NOMO-1 treated with dmso at 0.1 percent for 144 hours (cell line): ENCODE data around the gene ETS2.
"Not testable (repeated sequence)": the region's sequence is repeated elsewhere in the genome, so short reads cannot be mapped to it uniquely, and the experiment has no call there.

Experiments
- DNase-seq: peaks from one replicate; lab custom pipeline; 2025; ENCODE audit not compliant: unreplicated experiment; lab: John Stamatoyannopoulos, UW

Gene ETS2

DNA sequence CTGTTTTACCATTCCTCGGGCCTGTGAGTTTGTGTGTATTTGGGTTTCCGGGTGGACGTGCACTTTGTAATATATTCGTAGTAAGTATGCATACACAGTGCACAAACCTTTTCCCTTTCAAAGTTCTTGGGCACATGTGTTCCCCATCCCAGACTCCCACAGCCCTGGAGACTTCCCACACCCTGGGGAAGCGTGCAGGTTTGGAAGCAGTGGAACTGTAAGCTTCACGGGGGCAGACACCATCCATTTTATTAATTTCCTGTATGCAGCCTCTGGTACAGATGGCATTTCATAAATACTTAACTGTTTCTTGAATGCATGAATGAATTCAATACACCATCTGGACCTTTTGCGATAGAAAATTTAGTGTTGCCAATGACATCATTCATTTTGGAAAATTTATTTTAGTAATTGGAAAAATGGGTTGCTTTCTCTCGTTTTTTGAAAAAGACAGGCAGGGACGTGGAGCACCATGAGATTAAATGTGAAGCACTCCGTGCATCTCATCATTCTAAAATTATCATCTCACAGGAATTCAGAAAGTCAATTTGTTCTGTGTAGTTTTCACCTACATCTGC is 10.8 kb downstream of the ETS2 start:
- no peak for DNase-seq

- DNase-seq: no peak
These were observed 11.9 kb downstream of the ETS2 start for GRCh38 chr21:38817371-38818324.

DNA sequence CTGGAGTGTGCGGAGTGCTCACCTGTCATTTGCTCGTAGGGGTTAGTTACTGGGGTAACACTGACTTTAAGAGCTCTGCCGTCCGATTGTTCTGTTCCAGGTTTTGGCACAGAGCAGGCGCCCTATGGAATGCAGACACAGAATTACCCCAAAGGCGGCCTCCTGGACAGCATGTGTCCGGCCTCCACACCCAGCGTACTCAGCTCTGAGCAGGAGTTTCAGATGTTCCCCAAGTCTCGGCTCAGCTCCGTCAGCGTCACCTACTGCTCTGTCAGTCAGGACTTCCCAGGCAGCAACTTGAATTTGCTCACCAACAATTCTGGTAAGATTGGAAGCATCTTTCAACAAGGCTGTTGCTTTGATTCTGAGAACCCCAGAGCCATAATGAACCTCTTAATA is 12.6 kb downstream of the ETS2 start:
- no peak for DNase-seq

DNA sequence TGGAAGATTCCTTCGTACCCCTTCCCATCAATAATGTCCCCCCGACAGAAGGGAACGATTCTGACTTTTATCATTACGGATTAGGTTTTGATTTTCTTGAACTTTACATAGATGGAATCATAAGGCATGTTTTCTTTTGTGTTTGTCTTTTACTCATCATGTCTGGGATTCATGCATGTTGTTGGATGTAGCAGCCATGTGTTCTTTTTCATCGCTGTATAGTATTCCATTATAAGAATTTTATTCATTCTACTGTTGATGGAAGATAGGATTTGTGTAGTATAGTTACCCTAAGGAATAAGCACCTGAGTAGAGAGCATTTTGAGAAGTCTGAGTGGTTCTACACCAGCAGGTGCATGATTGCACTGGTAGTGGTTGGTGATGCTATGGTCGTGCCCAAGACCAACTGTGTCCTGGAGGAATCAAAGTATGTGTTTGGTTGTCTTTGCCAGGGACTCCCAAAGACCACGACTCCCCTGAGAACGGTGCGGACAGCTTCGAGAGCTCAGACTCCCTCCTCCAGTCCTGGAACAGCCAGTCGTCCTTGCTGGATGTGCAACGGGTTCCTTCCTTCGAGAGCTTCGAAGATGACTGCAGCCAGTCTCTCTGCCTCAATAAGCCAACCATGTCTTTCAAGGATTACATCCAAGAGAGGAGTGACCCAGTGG is 13.5 kb downstream of the ETS2 start:
- no peak for DNase-seq

DNA sequence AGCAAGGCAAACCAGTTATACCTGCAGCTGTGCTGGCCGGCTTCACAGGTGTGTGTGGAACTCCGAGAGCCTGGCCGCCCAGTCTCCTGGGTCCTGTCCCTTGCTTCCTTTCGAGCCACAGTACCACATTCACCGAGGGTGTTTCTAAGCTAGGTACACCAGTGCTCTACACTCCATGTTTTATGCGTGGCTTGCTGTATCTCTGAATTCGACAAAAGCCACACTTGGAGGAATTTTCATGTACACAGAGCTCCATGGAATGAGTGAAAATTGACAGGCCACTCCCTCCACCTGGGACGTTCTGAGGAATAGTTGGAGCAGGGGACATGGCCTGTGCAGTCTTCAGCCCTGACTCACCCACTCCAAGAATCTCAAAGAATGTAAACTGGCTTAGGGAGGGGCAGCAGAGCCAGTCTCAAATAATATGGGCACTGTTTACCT is 14.0 kb downstream of the ETS2 start:
- no peak for DNase-seq

- DNase-seq: no peak
These were observed 14.9 kb downstream of the ETS2 start for GRCh38 chr21:38820471-38821239.

- no peak for DNase-seq
These were observed 15.5 kb downstream of the ETS2 start for GRCh38 chr21:38821248-38821647.

DNA sequence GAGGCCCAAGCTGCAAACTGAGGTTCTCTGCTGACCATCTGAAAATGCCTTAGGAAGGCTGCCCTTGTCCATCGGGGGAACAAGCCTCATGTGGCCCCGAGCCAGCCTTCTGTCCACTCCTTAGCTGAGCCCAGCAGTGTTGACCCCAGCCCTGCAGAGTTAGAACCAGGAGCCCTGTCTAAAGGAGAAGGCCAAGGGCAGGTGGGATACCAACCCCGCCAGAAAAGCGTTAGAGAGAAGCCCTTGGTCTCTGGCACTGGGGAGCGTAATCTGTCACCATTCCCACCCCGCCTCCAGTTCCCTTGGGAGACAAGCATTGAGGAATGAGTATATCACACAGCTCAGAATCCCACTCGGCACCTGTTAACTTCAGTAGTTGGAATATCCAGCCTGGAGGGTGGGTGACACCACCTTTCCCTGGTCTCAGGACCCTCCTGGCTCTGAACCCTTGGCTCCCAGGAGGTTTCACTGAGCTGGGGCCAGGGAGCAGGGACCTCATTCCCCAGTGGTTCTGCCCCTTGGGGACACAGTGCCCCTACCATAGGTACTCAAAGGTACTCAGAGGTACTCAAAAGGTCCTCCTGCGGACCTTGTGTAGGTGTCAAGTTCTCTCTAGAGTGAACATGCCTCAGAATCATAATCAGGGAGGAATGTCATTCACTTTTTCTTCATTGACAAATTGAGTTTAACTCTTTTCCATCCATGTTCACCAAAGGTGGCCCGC is 16.4 kb downstream of the ETS2 start:
- no peak for DNase-seq

DNA sequence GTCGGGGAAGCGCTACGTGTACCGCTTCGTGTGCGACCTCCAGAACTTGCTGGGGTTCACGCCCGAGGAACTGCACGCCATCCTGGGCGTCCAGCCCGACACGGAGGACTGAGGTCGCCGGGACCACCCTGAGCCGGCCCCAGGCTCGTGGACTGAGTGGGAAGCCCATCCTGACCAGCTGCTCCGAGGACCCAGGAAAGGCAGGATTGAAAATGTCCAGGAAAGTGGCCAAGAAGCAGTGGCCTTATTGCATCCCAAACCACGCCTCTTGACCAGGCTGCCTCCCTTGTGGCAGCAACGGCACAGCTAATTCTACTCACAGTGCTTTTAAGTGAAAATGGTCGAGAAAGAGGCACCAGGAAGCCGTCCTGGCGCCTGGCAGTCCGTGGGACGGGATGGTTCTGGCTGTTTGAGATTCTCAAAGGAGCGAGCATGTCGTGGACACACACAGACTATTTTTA is 17.1 kb downstream of the ETS2 start:
- DNase-seq: no peak

DNA sequence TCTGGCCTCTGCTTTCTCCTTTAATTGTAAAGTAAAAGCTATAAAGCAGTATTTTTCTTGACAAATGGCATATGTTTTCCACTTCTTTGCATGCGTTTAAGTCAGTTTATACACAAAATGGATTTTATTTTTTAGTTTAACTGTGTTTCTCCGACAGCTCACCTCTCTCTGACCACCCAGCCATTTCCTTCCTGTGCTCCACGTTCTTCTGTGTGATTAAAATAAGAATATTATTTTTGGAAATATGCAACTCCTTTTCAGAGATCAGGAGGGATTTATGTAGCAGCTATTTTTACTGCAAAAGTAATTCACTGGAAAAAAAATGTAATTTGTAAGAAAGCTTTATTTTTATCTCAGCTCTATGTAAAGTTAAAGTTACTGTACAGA is 18.0 kb downstream of the ETS2 start:
- DNase-seq: no peak

- DNase-seq: no peak
These were observed 18.5 kb downstream of the ETS2 start for GRCh38 chr21:38824124-38824822.

- DNase-seq: no peak
These were observed 19.5 kb downstream of the ETS2 start for GRCh38 chr21:38825269-38825668.

GRCh38 chr21:38825921-38826320 is 20.2 kb downstream of the ETS2 start:
- DNase-seq: no peak

DNA sequence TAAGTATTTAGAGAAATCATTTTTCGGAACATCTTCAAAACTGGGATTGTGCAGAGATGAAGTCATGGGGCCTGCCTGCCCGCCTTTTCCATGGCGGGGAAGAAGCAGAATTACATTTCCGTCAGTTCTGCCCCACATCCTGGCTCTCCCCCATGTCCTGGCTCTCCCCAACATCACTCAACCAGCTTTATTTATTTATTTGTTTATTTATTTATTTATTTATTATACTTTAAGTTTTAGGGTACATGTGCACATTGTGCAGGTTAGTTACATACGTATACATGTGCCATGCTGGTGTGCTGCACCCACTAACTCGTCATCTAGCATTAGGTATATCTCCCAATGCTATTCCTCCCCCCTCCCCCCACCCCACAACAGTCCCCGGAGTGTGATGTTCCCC is 22.4 kb downstream of the ETS2 start:
- not testable (repeated sequence) for DNase-seq

DNA sequence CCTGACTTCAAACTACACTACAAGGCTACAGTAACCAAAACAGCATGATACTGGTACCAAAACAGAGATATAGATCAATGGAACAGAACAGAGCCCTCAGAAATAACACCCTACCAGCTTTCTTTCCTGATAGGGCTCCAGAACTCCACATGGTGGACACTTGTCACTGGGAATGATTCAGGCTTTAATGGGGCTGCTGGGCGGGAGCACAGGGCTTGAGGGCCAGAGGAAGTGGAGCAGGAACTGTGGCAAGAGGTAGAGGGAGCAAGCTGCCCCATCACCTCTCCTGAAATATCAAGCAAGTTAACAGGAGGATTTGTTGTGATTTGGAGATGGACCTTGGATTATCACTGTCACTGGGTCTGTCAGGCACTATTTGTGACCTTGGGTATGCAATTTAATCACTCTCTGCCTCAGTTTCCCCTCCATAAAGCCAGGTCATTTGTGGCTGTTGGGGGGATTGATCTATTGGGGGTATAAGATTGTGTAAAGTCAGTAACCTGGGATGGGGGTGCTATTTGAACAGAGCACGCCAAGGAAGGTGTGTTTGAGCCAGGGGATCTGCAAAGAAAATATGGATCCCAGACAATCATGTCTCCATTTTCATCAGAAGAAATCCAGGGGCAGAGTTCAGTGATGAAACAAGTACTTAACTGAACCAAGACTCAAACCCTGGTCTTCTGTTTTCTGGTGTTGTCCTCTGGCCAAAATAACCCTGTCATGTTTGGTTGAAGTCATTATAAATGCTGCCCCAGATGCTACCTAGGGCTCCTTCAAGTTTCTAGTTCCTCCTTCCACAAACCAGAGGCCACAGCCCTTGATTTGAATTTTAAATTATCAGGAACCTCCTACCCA is 25.2 kb downstream of the ETS2 start:
- DNase-seq: no peak

- peak; percentile 93 for DNase-seq
These were observed 26.1 kb downstream of the ETS2 start for GRCh38 chr21:38831526-38832467.

- DNase-seq: no peak
These were observed 26.9 kb downstream of the ETS2 start for GRCh38 chr21:38832664-38833063.

DNA sequence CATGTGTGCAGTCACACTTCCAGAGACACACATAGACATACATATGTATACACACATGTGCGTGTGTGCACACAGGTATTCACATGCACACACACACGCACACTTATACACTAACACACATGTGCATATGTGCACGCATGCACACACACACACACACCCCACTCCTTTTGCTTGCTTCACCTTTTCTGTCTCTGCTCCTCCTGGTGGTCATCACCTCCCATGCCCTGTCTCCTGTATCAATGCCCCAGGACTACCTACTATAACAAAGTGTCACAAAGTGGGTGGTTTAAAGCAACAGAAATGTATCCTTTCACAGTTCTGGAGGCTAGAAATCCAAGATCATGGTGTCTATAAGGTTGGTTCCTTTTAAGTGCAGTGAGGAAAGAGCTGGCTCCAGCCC is 27.4 kb downstream of the ETS2 start:
- DNase-seq: no peak
